Activated naive CD4-positive, alpha-beta T cell treated with anti-CD3 and anti-CD28 coated beads, Interleukin-2, amount 50 U/mL, for 24 hours (primary cell): ENCODE measurements around the gene RAB6A.
A peak's percentile ranks its signal among the peaks of the same experiment; 100 is the strongest.

ENCODE experiments used
- H3K27ac Mint-ChIP-seq: one replicate; pipeline ENCODE4 v1.8.0; 2021; ENCODE audit warnings: mild to moderate bottlenecking, mixed read lengths
- H3K27me3 Mint-ChIP-seq: one replicate; pipeline ENCODE4 v1.8.0; 2021; ENCODE audit warnings: mixed read lengths
- H3K36me3 Mint-ChIP-seq: one replicate; pipeline ENCODE4 v1.8.0; 2021; ENCODE audit warnings: mixed read lengths
- H3K4me1 Mint-ChIP-seq: one replicate; pipeline ENCODE4 v1.8.0; 2021; ENCODE audit warnings: mixed read lengths
- H3K4me3 Mint-ChIP-seq: one replicate; pipeline ENCODE4 v1.8.0; 2021; ENCODE audit warnings: mild to moderate bottlenecking, mixed read lengths
- H3K9me3 Mint-ChIP-seq: one replicate; pipeline ENCODE4 v1.8.0; 2021; ENCODE audit warnings: mixed read lengths

The RAB6A gene

GRCh38 chr11:73656985-73657384 is 103.9 kb downstream of the RAB6A start:
- Mint-ChIP-seq H3K27ac (no peak overlapping the region), H3K9me3 (no peaks in the 10 kb centered on the region), H3K36me3 (peaks cover 2% of the 10 kb centered on the region), H3K4me1 (peaks cover 11% of the 10 kb centered on the region), H3K27me3 (no peaks in the 10 kb centered on the region), H3K4me3 (no peak overlapping the region)

- peaks cover 2% of the 10 kb centered on the region for H3K36me3 Mint-ChIP-seq
- no peaks in the 10 kb centered on the region for H3K27me3 Mint-ChIP-seq
- H3K4me1 Mint-ChIP-seq = peaks cover 5% of the 10 kb centered on the region
- no peak overlapping the region for H3K27ac Mint-ChIP-seq
- H3K9me3 Mint-ChIP-seq = no peaks in the 10 kb centered on the region
- H3K4me3 Mint-ChIP-seq = no peak overlapping the region
Measured at GRCh38 chr11:73655686-73656085, 105.2 kb downstream of the RAB6A start.

GRCh38 chr11:73654482-73655021 is 106.3 kb downstream of the RAB6A start:
- H3K4me1 Mint-ChIP-seq = no peaks in the 10 kb centered on the region
- H3K9me3 Mint-ChIP-seq = no peaks in the 10 kb centered on the region
- H3K36me3 Mint-ChIP-seq = peaks cover 2% of the 10 kb centered on the region
- H3K27me3 Mint-ChIP-seq = no peaks in the 10 kb centered on the region
- H3K27ac Mint-ChIP-seq = no peak overlapping the region
- H3K4me3 Mint-ChIP-seq = no peak overlapping the region

GRCh38 chr11:73653996-73654395 is 106.9 kb downstream of the RAB6A start:
- Mint-ChIP-seq H3K27me3 (no peaks in the 10 kb centered on the region), H3K27ac (no peak overlapping the region), H3K36me3 (peaks cover 2% of the 10 kb centered on the region), H3K9me3 (no peaks in the 10 kb centered on the region), H3K4me3 (no peak overlapping the region), H3K4me1 (peaks cover 5% of the 10 kb centered on the region)

GRCh38 chr11:73652856-73653559 is 107.9 kb downstream of the RAB6A start:
- Mint-ChIP-seq H3K27me3 (no peaks in the 10 kb centered on the region), H3K36me3 (peaks cover 2% of the 10 kb centered on the region), H3K4me3 (no peak overlapping the region), H3K4me1 (peaks cover 12% of the 10 kb centered on the region), H3K9me3 (no peaks in the 10 kb centered on the region), H3K27ac (no peak overlapping the region)

- Mint-ChIP-seq H3K4me1 (peaks cover 20% of the 10 kb centered on the region), H3K4me3 (no peak overlapping the region), H3K9me3 (no peaks in the 10 kb centered on the region), H3K27ac (no peak overlapping the region), H3K36me3 (peaks cover 2% of the 10 kb centered on the region), H3K27me3 (no peaks in the 10 kb centered on the region)
Measured at GRCh38 chr11:73652046-73652730, 108.7 kb downstream of the RAB6A start.

GRCh38 chr11:73651661-73652045 is 109.2 kb downstream of the RAB6A start:
- no peaks in the 10 kb centered on the region for H3K27me3 Mint-ChIP-seq
- no peaks in the 10 kb centered on the region for H3K9me3 Mint-ChIP-seq
- peak overlapping the region; percentile 30 for H3K27ac Mint-ChIP-seq
- H3K4me3 Mint-ChIP-seq = no peak overlapping the region
- peaks cover 25% of the 10 kb centered on the region for H3K4me1 Mint-ChIP-seq
- H3K36me3 Mint-ChIP-seq = peaks cover 2% of the 10 kb centered on the region

- Mint-ChIP-seq H3K27me3 (no peaks in the 10 kb centered on the region), H3K27ac (no peak overlapping the region), H3K4me3 (no peak overlapping the region), H3K4me1 (peaks cover 28% of the 10 kb centered on the region), H3K9me3 (no peaks in the 10 kb centered on the region), H3K36me3 (peaks cover 2% of the 10 kb centered on the region)
Measured at GRCh38 chr11:73651252-73651651, 109.6 kb downstream of the RAB6A start.

- no peak overlapping the region for H3K27ac Mint-ChIP-seq
- peaks cover 32% of the 10 kb centered on the region for H3K4me1 Mint-ChIP-seq
- H3K4me3 Mint-ChIP-seq = no peak overlapping the region
- H3K36me3 Mint-ChIP-seq = peaks cover 2% of the 10 kb centered on the region
- H3K27me3 Mint-ChIP-seq = no peaks in the 10 kb centered on the region
- H3K9me3 Mint-ChIP-seq = no peaks in the 10 kb centered on the region
Measured at GRCh38 chr11:73650400-73650799, 110.5 kb downstream of the RAB6A start.

- no peaks in the 10 kb centered on the region for H3K9me3 Mint-ChIP-seq
- H3K36me3 Mint-ChIP-seq = peaks cover 2% of the 10 kb centered on the region
- H3K27ac Mint-ChIP-seq = peak overlapping the region; percentile 42
- H3K4me3 Mint-ChIP-seq = no peak overlapping the region
- H3K4me1 Mint-ChIP-seq = peaks cover 32% of the 10 kb centered on the region
- H3K27me3 Mint-ChIP-seq = no peaks in the 10 kb centered on the region
Measured at GRCh38 chr11:73649206-73649605, 111.7 kb downstream of the RAB6A start.

GRCh38 chr11:73648571-73649046 is 112.3 kb downstream of the RAB6A start:
- Mint-ChIP-seq H3K27ac (no peak overlapping the region), H3K27me3 (no peaks in the 10 kb centered on the region), H3K4me1 (peaks cover 32% of the 10 kb centered on the region), H3K36me3 (no peaks in the 10 kb centered on the region), H3K9me3 (no peaks in the 10 kb centered on the region), H3K4me3 (no peak overlapping the region)

- Mint-ChIP-seq H3K36me3 (no peaks in the 10 kb centered on the region), H3K27ac (peak overlapping the region; percentile 46), H3K27me3 (no peaks in the 10 kb centered on the region)
Measured at GRCh38 chr11:73648121-73648520, 112.8 kb downstream of the RAB6A start.

GRCh38 chr11:73647459-73648100 is 113.3 kb downstream of the RAB6A start:
- no peaks in the 10 kb centered on the region for H3K36me3 Mint-ChIP-seq
- no peak overlapping the region for H3K27ac Mint-ChIP-seq
- H3K4me3 Mint-ChIP-seq = peak overlapping the region; percentile 85
- no peaks in the 10 kb centered on the region for H3K9me3 Mint-ChIP-seq
- no peaks in the 10 kb centered on the region for H3K27me3 Mint-ChIP-seq
- peaks cover 32% of the 10 kb centered on the region for H3K4me1 Mint-ChIP-seq

More at GRCh38 chr11:73648121-73648520, 112.8 kb downstream of the RAB6A start:
- Mint-ChIP-seq H3K4me3 (peak overlapping the region; percentile 85), H3K4me1 (peaks cover 32% of the 10 kb centered on the region), H3K9me3 (no peaks in the 10 kb centered on the region)

GRCh38 chr11:73645972-73646631 is 114.8 kb downstream of the RAB6A start, which contains the start of gene PLEKHB1:
TSS of gene PLEKHB1 (plus strand) at chr11:73646581. CDS start at chr11:73646609, 28 bp downstream.
- H3K27me3 Mint-ChIP-seq = no peaks in the 10 kb centered on the region
- peak within 1 kb of the TSS; percentile 59 for H3K27ac Mint-ChIP-seq
- no peaks in the 10 kb centered on the region for H3K9me3 Mint-ChIP-seq
- peaks cover 32% of the 10 kb centered on the region for H3K4me1 Mint-ChIP-seq
- H3K36me3 Mint-ChIP-seq = no peaks in the 10 kb centered on the region
- H3K4me3 Mint-ChIP-seq = peak within 1 kb of the TSS; percentile 85
